ENCODE measurements around the gene ZFHX3.

Gene ZFHX3

GRCh38 chr16:73067671-73068540, 20.0 kb upstream of the ZFHX3 start:
- DNase-seq (ENCODE audit: low read depth): no peak

- no peak for DNase-seq (ENCODE audit: low read depth)
Measured at GRCh38 chr16:73066927-73067670, 19.2 kb upstream of the ZFHX3 start.

GRCh38 chr16:73066331-73066926, 18.5 kb upstream of the ZFHX3 start:
- no peak for DNase-seq (ENCODE audit: low read depth)

DNA sequence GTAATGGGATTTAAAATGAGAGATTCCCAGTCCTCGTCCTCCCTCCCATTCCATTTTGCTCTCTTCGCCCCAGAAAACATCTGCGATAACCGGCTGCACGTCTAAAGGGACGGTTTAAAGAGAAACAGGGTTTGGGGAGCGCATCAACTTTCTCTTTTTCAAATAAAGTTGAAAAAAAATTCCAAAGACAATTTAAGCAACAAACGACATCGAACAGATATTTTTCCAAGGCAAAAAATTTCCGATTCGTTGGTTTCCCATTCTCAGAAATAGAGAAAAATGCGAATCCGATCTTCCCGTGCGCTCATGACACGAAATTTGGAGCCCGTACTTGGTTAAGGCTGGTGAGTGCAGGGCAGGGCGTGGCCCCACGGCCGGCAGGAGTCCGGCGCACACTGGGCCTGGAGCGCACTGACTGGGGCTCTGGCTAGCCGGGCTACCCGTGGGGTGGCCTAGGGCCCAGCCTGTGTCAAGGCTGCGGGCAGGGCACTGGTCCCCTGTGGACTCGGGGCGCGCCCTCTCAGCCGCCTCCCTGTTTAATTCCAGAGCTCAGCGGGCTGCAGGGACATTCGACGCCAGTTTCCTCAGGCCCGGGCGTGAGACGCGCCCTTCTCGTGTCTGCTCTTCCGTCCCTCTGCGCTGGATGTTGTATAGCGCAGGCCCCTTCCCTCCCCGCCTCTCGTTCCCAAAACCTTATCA, 17.9 kb upstream of the ZFHX3 start:
- DNase-seq (ENCODE audit: low read depth): no peak

DNA sequence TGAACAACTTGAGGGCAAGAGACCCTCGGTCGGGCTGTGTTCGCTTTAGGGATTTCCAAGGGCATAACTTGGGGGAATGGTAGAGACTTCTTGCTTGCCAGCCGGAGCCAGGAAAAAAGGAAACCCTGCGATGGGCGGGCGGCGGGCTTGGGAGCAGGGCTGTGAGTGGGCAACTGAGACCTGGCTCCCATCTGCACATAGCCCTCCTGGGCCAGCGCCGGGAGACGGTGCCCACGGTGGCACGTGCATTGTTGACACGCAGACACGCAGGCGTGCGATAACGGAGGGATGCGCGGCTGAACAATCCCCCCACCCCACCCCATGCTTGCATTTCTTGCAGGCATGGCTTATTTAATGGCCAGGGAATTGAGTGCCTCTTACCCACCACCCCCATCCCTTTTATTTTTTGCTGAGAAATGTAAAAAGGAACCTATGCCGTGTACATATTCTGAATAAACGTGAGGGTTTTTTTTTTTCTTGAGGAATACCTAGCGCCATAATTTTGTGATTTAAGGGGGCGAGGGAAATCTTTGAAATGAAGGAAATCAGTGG, 17.1 kb upstream of the ZFHX3 start:
- DNase-seq (ENCODE audit: low read depth): no peak

GRCh38 chr16:73064212-73064993, 16.5 kb upstream of the ZFHX3 start:
- no peak for DNase-seq (ENCODE audit: low read depth)

GRCh38 chr16:73063854-73064211, 15.9 kb upstream of the ZFHX3 start:
- no peak for DNase-seq (ENCODE audit: low read depth)

DNA sequence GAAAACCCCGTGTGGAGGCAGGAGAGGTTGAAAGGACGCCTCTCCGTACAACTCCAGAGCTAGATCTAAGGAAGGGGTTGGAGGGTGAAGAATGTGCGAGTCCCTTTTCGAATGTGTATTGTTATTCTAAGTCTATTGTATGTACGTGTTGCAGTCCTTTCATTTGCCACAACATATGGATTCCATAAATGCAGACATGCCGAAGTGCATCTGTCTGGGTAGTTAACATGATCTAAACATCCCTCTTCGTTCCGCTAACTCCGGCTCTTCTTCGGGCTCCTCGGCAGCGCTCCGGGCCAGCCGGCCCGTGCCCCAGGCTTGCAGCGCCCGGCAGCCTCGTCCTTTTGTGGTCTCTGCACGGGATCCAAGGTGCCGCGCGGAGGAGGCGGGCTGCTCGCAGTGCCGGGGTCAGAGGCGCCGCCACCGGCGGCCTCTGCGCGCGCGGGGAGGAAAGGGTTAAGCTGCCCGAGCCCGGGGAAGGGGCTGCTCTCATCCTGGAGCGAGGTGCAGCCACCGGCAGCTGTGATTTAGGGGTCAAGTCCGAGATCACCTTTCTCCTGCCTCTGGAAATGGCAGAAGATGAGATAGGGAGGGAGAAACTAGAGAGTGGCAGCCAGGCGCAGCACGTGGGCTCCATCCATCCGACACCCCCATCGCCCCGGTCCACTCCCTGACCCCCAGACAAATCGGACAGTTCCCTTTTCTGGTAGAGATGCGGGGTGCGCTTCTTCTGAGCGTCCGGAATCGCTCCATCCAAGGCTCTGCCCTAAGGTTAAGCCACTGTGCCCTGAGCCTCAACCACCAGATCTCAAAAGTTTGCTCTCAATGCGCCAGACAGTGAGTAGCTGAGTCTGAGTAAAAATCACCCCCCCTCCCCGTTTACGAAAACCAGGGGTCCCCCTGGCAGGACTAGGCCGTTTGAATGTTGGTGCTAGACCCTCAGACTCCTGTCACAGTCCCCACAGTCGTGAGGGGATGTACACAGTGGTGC, 15.1 kb upstream of the ZFHX3 start:
- no peak for DNase-seq (ENCODE audit: low read depth)

DNA sequence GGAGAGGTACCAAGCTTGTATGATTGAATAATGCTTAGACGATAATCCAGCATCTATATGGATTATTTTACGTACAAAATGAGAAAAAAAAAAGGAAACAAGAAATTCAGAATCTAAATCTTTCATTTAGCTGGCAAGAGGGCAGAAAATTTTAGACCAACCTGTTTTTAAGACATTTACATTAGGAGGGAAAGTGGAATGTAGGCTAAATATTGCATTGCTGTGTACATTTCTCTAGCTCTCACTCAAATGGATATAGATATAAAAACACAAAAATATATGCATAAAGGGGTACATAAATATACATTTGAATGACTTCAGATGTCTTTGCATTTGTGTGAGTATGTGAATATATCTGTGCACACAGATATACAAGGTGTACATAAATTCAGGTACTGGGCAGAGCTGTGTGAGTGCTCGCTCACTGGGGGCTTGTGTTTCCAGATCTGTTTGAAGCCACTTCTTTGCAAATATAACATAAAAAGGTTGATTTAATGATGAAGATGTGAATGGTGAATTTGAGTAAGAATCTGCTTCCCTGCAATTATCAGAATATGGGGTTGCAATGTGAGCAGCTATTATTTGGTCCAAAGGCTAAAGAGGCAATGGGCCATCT, 14.2 kb upstream of the ZFHX3 start:
- DNase-seq (ENCODE audit: low read depth): no peak

- no peak for DNase-seq (ENCODE audit: low read depth)
Measured at GRCh38 chr16:73060892-73061490, 13.1 kb upstream of the ZFHX3 start.

- no peak for DNase-seq (ENCODE audit: low read depth)
Measured at GRCh38 chr16:73059779-73060615, 12.1 kb upstream of the ZFHX3 start.

GRCh38 chr16:73058616-73059409, 10.9 kb upstream of the ZFHX3 start:
- DNase-seq (ENCODE audit: low read depth): no peak

DNA sequence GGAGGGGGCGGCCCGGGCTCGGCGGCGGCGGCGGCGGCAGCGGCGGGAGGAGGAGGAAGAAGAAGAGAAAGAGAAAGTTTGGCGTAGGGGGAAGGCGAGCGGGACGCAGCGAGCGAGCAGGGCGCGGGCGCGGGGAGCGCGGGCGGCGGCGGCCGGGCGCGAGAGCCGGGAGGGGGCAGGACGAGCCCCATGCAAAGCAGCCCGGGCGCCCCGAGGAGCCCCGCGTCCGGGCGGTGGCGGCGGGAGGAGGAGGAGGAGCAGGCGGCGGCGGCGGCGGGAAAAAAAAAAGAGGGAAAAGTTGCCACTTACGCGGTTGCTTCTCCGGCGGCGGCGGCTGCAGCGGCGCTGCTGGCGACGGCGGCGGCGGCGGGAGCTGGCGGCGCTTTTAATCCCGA, 10.3 kb upstream of the ZFHX3 start:
- DNase-seq (ENCODE audit: low read depth): no peak

GRCh38 chr16:73057291-73058210, 9.6 kb upstream of the ZFHX3 start:
- no peak for DNase-seq (ENCODE audit: low read depth)

GRCh38 chr16:73056921-73057290, 9.0 kb upstream of the ZFHX3 start:
- no peak for DNase-seq (ENCODE audit: low read depth)

DNA sequence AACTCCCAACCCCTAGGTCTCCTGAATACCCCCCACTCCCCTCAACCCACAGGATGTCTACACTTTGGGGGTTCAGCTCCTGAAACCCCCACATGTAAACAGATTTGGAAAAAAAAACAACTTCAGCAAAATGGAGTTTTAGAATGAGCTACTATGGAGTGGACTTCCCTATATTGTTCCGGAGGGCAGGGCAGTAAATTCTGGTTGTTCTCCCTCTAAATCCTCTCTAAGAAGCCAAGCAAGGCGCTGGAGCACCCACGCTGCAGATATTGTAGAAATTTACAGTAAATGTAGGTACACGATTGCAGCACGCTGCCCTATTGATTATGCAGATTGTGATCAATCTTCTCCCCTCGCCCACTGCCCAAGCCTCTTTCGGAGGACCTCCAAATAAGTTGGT, 8.5 kb upstream of the ZFHX3 start:
- DNase-seq (ENCODE audit: low read depth): no peak
